Activated CD8-positive, alpha-beta memory T cell treated with anti-CD3 and anti-CD28 coated beads for 48 hours (primary cell): ENCODE data around the gene BST1.
A peak's percentile ranks its signal among the peaks of the same experiment; 100 is the strongest.
"Not testable (repeated sequence)": the region's sequence is repeated elsewhere in the genome, so short reads cannot be mapped to it uniquely, and the experiment has no call there.

ENCODE experiments used
- DNase-seq, 3 experiments: peaks; one replicate each; pipeline ENCODE4 v3.0.0-alpha.2; 2020; ENCODE audit warnings: low read depth in 2 of 3, low spot score in 2 of 3

The BST1 gene

GRCh38 chr4:15742637-15743036 lies 39.8 kb downstream of the BST1 start:
- no peak for DNase-seq

- DNase-seq, result no peak
Measured at GRCh38 chr4:15744016-15744545, 41.2 kb downstream of the BST1 start.

- DNase-seq, result no peak
Measured at GRCh38 chr4:15746110-15746509, 43.2 kb downstream of the BST1 start.

GRCh38 chr4:15749001-15749400 lies 46.1 kb downstream of the BST1 start:
- no peak for DNase-seq

- DNase-seq, result no peak
Measured at GRCh38 chr4:15751153-15751552, 48.3 kb downstream of the BST1 start.

- no peak for DNase-seq
Measured at GRCh38 chr4:15753081-15753480, 50.2 kb downstream of the BST1 start.

- no peak for DNase-seq
Measured at GRCh38 chr4:15753786-15754185, 50.9 kb downstream of the BST1 start.

GRCh38 chr4:15754323-15754722 lies 51.5 kb downstream of the BST1 start:
- no peak for DNase-seq

GRCh38 chr4:15755321-15756155 lies 52.7 kb downstream of the BST1 start:
- DNase-seq, result no peak

- peak in 2 of 3 experiments; percentile 54 to 59 for DNase-seq
Measured at GRCh38 chr4:15756361-15756861, 53.5 kb downstream of the BST1 start.

- DNase-seq, result no peak
Measured at GRCh38 chr4:15757054-15757453, 54.2 kb downstream of the BST1 start.

- DNase-seq, result no peak
Measured at GRCh38 chr4:15758294-15758693, 55.4 kb downstream of the BST1 start.

- not testable (repeated sequence) for DNase-seq
Measured at GRCh38 chr4:15762460-15762859, 59.6 kb downstream of the BST1 start.

- no peak for DNase-seq
Measured at GRCh38 chr4:15765391-15765790, 62.5 kb downstream of the BST1 start.

- DNase-seq, result no peak
Measured at GRCh38 chr4:15765910-15766697, 63.2 kb downstream of the BST1 start.

GRCh38 chr4:15766821-15767220 lies 64.0 kb downstream of the BST1 start:
- no peak for DNase-seq

GRCh38 chr4:15769202-15769601 lies 66.3 kb downstream of the BST1 start:
- DNase-seq, result no peak

GRCh38 chr4:15771216-15772058 lies 68.6 kb downstream of the BST1 start:
- no peak for DNase-seq

GRCh38 chr4:15774020-15774420 lies 71.2 kb downstream of the BST1 start:
- no peak for DNase-seq

GRCh38 chr4:15776871-15777648 lies 74.2 kb downstream of the BST1 start:
- no peak for DNase-seq
